HL-60 (cell line): ENCODE measurements around the gene ERICH4.

Experiments
- GABPA ChIP-seq: IDR thresholded peaks from 2 replicates; pipeline ENCODE4 v1.6.1; 2012; ENCODE audit warnings: low read depth
- POLR2AphosphoS5 ChIP-seq: IDR thresholded peaks from 2 replicates; pipeline ENCODE4 v1.6.1; 2012; ENCODE audit warnings: low read depth
- SPI1 ChIP-seq: IDR thresholded peaks from 2 replicates; pipeline ENCODE4 v1.6.1; 2012; ENCODE audit warnings: low read depth, mild to moderate bottlenecking, borderline replicate concordance
- TF ChIP-seq, protein P1 (sequence below): IDR thresholded peaks from one replicate; pipeline ENCODE4 v1.5.1; 2011; ENCODE audit warnings: low read length, control low read depth, inconsistent platforms; ENCODE audit not compliant: insufficient read depth
- TF ChIP-seq, protein P2 (sequence below): IDR thresholded peaks from 2 replicates; pipeline ENCODE4 v1.6.1; 2012; ENCODE audit warnings: low read depth; ENCODE audit not compliant: insufficient replicate concordance

DNA sequence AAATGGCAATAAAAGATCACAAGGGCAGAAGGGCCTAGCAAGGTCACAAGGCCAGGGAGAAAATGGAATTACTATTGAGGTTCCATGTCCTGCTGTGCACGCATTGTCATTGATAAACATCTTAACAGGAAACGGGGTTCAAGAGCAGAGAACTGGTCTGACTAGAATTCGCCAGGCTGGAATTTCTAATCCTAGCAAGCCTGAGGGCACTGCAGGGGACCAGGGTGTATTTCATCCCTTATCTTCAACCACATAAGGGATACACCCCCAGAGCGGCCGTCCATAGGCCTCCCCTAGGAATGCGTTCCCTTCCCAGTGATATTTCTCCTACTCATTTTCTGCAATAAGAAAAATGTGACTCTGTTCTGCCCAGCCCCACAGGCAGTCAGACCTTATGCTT, 19.5 kb downstream of the ERICH4 start:
- TF ChIP-seq, protein P1, sequence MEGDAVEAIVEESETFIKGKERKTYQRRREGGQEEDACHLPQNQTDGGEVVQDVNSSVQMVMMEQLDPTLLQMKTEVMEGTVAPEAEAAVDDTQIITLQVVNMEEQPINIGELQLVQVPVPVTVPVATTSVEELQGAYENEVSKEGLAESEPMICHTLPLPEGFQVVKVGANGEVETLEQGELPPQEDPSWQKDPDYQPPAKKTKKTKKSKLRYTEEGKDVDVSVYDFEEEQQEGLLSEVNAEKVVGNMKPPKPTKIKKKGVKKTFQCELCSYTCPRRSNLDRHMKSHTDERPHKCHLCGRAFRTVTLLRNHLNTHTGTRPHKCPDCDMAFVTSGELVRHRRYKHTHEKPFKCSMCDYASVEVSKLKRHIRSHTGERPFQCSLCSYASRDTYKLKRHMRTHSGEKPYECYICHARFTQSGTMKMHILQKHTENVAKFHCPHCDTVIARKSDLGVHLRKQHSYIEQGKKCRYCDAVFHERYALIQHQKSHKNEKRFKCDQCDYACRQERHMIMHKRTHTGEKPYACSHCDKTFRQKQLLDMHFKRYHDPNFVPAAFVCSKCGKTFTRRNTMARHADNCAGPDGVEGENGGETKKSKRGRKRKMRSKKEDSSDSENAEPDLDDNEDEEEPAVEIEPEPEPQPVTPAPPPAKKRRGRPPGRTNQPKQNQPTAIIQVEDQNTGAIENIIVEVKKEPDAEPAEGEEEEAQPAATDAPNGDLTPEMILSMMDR = no peak
- TF ChIP-seq POLR2AphosphoS5 = no peak
- TF ChIP-seq, protein P2, sequence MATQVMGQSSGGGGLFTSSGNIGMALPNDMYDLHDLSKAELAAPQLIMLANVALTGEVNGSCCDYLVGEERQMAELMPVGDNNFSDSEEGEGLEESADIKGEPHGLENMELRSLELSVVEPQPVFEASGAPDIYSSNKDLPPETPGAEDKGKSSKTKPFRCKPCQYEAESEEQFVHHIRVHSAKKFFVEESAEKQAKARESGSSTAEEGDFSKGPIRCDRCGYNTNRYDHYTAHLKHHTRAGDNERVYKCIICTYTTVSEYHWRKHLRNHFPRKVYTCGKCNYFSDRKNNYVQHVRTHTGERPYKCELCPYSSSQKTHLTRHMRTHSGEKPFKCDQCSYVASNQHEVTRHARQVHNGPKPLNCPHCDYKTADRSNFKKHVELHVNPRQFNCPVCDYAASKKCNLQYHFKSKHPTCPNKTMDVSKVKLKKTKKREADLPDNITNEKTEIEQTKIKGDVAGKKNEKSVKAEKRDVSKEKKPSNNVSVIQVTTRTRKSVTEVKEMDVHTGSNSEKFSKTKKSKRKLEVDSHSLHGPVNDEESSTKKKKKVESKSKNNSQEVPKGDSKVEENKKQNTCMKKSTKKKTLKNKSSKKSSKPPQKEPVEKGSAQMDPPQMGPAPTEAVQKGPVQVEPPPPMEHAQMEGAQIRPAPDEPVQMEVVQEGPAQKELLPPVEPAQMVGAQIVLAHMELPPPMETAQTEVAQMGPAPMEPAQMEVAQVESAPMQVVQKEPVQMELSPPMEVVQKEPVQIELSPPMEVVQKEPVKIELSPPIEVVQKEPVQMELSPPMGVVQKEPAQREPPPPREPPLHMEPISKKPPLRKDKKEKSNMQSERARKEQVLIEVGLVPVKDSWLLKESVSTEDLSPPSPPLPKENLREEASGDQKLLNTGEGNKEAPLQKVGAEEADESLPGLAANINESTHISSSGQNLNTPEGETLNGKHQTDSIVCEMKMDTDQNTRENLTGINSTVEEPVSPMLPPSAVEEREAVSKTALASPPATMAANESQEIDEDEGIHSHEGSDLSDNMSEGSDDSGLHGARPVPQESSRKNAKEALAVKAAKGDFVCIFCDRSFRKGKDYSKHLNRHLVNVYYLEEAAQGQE = no peak
- no peak for TF ChIP-seq SPI1
- TF ChIP-seq GABPA = no peak
